Measurements from ENCODE around the gene ARPC2.

ARPC2 gene

DNA sequence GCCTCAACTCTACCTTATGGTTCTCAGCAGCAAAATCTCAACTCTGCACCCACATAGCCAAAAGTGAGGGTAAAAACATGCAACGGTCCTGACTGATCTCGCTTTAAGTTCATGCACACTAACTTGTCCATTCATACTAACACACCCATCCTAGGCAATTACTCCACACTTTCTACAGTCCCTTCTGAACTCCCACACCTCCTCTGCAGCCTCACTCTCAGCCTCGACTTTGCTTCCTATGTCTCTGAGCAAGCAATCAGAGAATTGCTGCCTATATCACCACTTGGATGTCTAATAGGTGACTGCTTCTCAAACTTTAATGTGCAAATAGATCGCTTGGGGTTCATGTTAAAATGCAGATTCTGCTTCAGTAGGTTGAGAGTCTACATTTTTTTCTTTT lies 83.2 kb downstream of the ARPC2 start:
- TF ChIP-seq, protein P1, sequence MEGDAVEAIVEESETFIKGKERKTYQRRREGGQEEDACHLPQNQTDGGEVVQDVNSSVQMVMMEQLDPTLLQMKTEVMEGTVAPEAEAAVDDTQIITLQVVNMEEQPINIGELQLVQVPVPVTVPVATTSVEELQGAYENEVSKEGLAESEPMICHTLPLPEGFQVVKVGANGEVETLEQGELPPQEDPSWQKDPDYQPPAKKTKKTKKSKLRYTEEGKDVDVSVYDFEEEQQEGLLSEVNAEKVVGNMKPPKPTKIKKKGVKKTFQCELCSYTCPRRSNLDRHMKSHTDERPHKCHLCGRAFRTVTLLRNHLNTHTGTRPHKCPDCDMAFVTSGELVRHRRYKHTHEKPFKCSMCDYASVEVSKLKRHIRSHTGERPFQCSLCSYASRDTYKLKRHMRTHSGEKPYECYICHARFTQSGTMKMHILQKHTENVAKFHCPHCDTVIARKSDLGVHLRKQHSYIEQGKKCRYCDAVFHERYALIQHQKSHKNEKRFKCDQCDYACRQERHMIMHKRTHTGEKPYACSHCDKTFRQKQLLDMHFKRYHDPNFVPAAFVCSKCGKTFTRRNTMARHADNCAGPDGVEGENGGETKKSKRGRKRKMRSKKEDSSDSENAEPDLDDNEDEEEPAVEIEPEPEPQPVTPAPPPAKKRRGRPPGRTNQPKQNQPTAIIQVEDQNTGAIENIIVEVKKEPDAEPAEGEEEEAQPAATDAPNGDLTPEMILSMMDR (IDR thresholded peaks at IDR 0.05), result no peak

DNA sequence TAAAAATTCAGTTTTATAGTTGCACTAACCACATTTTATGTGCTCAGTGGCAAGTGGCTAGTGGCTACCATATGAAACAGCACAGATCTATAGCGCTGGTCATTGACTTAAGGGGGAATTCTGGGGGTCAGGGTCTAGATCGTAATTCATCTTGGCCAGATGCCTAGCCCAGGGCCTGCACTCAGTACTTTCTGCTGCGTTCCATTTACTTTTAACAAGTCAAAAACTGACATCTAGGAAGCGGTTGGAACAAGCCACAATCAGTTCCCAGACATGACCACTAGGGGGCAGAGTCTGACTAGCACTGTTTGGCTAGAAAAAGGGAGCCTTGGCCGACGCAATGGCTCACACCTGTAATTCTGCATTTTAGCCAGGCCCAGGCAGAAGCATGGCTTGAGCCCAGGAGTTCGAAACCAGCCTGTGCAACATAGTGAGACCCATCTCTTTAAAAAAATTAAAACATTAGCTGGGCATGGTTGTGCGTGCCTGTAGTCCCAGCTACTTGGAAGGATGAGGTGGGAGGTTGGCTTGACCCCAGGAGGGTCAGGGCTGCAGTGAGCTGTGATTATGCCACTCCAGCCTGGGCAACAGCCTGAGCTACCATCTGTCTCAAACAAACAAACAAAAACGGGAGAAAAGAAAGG lies 84.3 kb downstream of the ARPC2 start:
- TF ChIP-seq, protein P1 (IDR thresholded peaks at IDR 0.05), result peak; percentile 82
